Activated CD4-positive, CD25-positive, alpha-beta regulatory T cell (primary cell): ENCODE data around the gene KIF15.
"Not testable (repeated sequence)": the region's sequence is repeated elsewhere in the genome, so short reads cannot be mapped to it uniquely, and the experiment has no call there.

ENCODE experiments used
- DNase-seq, 4 experiments: peaks; one replicate each; lab custom pipeline; 2025; lab: John Stamatoyannopoulos, UW

Gene KIF15

DNA sequence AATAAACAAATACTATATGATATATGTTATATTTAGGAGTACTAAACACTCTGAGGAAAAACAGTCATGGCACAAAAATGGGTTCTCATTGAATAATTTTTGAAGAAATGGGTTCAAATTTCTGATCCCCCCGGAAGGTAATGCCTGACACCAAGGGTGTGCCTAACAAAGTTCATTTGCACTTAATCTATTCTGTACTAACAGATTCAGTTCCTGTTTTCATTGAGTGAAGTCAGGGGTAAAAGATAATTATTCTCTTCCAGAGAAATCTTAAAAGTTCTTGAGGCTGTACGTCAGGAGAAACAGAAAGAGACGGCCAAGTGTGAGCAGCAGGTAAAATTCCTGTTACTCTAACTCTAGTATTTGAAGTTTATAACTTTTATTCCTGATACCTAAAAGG is 65.6 kb downstream of the KIF15 start:
- no peak for DNase-seq

- no peak for DNase-seq
Observed at GRCh38 chr3:44831232-44831631, 69.6 kb downstream of the KIF15 start.

GRCh38 chr3:44832032-44832431 is 70.4 kb downstream of the KIF15 start:
- DNase-seq = no peak

GRCh38 chr3:44832965-44833364 is 71.4 kb downstream of the KIF15 start:
- no peak for DNase-seq

DNA sequence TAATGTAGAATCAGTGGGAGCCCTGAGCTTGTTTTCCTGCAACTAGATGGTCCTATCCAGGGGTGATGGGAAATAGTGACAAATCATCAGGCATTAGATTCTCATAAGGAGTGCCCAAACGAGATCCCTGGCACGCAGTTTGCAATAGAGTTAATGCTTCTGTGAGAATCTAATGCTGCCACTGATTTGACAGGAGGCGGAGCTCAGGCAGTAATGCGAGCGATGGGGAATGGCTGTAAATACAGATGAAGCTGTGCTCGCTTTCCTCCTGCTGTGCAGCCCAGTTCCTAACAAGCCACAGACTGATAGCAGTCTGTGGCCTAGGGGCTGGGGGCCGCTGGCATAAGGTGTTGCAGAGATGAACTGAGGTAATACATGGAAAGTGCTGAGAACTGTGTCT is 71.8 kb downstream of the KIF15 start:
- no peak for DNase-seq

GRCh38 chr3:44835684-44836083 is 74.1 kb downstream of the KIF15 start:
- no peak for DNase-seq

DNA sequence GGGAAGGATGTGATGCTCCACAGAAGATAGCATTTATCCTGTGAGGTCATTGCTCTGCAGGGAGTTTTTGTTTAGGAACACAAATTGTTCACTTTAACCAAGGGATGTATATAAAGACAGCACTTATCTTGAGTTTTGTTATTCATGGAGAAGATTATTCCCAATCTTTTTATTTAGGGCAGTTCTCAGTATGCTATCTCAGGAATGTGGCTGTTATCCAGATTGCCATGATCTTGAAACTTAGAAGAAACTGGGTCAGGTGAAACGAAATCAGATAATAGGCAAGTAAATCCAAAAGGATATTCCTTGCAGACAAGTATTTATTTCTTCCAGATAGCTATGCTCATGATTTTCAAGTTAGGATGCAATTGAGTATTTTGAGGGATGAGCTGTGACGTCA is 80.8 kb downstream of the KIF15 start:
- no peak for DNase-seq

- no peak for DNase-seq
Observed at GRCh38 chr3:44845528-44846520, 84.2 kb downstream of the KIF15 start.

DNA sequence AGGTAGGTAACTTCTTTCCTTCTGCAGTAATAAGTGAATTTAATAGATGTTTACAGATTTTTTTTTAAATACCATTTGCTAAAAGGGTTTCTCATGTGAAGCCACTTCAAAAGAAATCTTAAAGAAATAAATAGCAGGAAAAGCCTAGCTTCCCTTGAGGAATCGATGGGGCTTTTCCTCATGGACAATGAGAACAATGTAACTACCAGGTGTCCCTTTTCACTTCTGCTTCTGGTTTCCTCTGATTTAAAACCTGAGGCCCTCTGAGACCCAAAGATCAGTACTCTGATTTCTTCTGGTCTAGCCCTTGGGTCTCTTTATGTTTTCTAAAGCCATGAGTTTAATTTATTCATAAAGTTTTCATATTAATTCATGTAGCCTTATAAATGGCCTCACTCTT is 87.0 kb downstream of the KIF15 start:
- DNase-seq = no peak

DNA sequence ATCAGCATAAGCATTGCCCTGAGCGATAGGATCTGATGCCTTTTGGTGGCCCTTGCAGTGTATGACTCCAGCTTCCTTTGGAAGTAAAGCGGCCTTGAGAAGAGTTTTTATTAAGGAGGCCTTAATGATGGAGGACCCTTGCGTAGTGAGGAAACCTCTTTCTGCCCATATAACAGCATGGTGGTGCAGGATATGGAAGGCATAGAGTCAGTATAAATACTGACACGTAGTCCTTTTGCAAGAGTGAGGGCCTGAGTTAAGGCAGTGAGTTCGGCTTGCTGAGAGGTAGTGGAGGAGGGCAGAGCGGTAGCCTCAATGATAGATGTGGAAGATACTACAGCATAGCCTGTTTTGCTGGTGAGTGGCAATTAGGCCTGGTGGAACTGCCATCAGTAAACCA is 95.1 kb downstream of the KIF15 start:
- not testable (repeated sequence) for DNase-seq

DNA sequence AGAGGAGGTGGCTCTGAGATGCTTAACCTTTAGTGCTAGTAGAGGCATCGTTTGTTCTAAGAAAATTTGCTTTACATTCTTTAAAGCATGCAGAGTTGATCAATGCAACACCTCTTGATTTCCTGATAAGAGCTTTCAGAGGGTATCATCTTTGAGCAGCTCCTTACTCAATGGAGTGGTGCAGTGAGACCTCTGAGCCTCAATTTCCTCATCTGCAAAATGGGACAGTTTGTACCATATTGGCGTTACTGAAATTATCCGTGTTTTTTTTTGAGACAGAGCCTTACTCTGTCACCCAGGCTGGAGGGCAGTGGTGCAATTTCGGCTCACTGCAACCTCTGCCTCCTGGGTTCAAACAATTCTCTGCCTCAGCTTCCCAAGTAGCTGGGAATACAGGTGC is 98.5 kb downstream of the KIF15 start:
- DNase-seq = no peak

GRCh38 chr3:44861412-44862225 is 100.0 kb downstream of the KIF15 start, which contains the start of gene TMEM42:
TSS of gene TMEM42 (plus strand) at chr3:44861912. CDS start at chr3:44861925, 13 bp downstream.
- peak; percentile 71 to 79 (median 76) for DNase-seq

DNA sequence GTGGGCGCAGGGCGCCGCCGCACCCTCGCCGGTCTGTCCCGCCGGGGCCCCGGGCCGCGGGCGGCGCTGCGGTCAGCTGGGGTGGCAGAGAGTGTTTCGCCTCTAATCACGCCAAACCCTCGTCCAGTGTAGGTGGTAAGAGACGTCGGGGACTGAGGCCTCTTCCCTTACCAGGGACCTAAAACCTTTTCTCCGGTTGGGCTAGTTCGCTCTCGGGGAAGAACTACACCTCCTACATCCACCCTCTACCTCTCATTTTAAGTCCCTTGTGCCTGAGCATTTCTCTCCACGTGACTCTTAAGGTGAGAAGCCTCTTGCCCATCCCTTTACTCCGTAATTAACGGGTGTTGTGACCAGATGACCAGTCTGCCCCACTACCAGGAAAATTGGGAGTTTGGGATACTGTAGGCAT is 100.6 kb downstream of the KIF15 start:
- DNase-seq = no peak

DNA sequence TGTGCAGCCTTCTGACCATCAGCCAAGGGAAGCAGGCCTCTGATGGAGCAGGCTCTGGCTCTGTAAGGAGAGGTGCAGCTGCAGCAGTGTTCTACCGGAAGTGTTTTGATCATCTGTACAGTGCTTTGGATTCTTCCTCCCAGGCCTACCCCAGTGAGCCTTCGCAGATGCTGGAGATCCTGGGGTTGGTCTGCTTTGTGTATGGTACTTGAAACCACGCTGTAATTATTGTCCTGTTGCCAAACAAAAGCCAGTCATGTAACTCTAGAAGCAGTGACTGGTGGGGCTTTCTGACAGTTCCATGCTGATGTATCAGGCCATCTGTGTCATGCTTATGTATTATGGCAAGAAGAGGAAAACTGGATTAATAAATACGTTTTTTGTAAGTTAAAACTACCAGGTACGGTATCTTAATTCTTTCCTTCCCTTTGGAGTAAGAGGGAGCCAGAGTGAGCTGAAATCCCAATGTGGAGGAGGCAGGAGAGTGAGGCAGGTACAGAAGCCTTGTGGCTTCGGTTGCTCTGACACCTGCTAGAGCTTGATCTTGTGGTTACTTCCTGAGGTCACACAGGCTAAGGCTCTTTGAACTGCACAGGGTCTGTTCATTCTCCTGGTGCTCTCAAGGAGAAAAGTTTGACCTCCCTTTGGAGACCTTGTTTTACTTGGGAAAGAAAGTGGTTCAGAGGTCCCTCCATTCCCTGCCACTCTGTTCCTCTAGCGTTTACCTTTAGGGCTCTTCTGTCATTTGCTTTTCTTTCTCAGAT is 103.9 kb downstream of the KIF15 start:
- no peak for DNase-seq

DNA sequence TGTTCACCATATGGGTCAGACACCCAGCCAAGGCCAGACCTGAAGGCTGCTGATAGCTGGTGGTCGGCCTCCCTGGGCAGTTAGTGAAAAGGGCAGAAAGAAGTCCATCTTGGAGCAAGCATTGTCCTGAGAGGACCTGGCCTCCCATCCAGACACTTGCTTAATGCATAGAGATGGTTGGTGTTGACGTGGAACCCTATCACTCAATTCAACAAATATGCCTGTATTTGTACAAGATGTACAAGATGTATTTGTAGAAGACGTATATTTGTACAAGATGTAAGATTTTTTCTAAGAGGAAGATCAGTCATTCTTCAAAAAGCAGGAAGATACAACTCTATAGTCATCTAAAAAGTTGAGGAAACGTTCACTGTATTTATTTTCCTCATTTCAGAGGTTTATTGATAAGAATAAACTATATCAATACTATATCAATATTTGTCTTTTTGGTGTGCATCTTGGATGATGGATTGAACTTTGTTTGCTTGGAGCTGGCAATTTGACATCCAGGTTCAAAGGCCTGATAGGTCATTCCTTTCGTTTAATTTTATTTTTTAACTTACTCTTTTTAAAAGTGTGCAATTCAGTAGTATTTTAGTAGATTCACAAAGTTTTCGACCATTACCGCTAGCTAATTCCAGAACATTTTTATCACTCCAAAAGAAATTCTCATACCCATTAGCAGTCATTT is 106.0 kb downstream of the KIF15 start:
- DNase-seq = no peak

- no peak for DNase-seq
Observed at GRCh38 chr3:44870375-44871061, 108.9 kb downstream of the KIF15 start.

DNA sequence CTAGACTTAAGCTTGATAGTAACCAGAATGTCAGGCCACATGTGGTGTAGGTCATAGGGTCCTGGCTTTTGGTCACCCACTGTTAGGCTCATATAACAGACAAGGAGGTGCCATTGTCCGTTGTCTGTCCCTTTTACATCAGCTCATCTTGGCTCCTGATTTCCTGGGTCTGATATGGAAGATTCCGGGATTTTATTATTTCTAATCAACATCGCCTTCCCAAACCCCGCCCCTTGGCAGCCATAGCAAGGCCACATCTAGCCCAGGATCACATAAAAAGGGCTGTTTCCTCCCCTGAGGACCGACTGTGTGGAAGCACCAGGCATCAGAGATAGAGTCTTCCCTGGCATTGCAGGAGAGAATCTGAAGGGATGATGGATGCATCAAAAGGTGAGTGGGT is 112.7 kb downstream of the KIF15 start, which contains the start of gene TGM4:
Gene TGM4 (plus strand): TSS at position 301 of the 400 bp plus-strand sequence. CDS start 71 bp downstream, at position 372.
- DNase-seq = no peak

- DNase-seq = no peak
Observed at GRCh38 chr3:44875596-44875995, 114.0 kb downstream of the KIF15 start.

DNA sequence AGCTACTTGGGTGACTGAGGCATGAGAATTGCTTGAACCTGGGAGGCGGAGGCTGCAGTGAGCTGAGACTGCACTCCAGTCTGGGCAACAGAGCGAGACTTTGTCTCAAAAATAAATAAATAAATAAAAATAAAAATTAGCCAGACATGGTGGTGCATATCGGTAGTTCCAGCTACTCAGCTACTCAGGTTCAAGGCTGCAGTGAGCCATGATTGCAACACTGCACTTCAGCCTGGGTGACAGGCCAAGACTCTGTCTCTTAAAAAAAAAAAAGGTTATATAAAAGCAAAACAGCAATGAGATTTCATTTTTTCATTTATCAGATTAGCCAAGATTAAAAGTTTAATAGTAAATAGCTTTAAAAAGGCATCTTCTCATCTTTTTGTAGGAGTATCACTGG is 115.7 kb downstream of the KIF15 start:
- no peak for DNase-seq

- DNase-seq = no peak
Observed at GRCh38 chr3:44880284-44880683, 118.7 kb downstream of the KIF15 start.
